Large intestine (tissue), 3 donors: ENCODE results near the gene PARL. TPM values are rescaled to one million over a fixed set of nuclear protein-coding genes. Genes with fewer than 3 reads are reported as not detected.
"Not testable (repeated sequence)": the region's sequence is repeated elsewhere in the genome, so short reads cannot be mapped to it uniquely, and the experiment has no call there.

Source experiments
- DNase-seq, 2 donors: peaks; one replicate each; pipeline versions ENCODE4 v3.0.0 to v3.0.0-alpha.2; 2013
- H3K27ac ChIP-seq: one replicate; pipeline ENCODE4 v1.5.1; 2013; ENCODE audit warnings: low read length
- H3K27me3 ChIP-seq: 2 replicates; pipeline ENCODE4 v1.6.1; 2013; ENCODE audit warnings: low read length; ENCODE audit not compliant: control insufficient read depth, insufficient read depth
- H3K36me3 ChIP-seq: 2 replicates; pipeline ENCODE4 v1.6.1; 2013; ENCODE audit warnings: low read length; ENCODE audit not compliant: control insufficient read depth, insufficient read depth
- H3K4me1 ChIP-seq: one replicate; pipeline ENCODE4 v1.6.1; 2013; ENCODE audit warnings: low read length; ENCODE audit not compliant: control insufficient read depth, insufficient read depth
- H3K4me3 ChIP-seq: one replicate; pipeline ENCODE4 v1.5.1; 2013; ENCODE audit warnings: low read length
- H3K9me3 ChIP-seq: one replicate; pipeline ENCODE4 v1.6.1; 2013; ENCODE audit warnings: mild to moderate bottlenecking, low read depth, low read length, moderate library complexity; ENCODE audit not compliant: control insufficient read depth
- WGBS: methylation state at CpG from one replicate; pipeline ENCODE4 v1.1.5; 2013; ENCODE audit warnings: low lambda C conversion rate; ENCODE audit not compliant: insufficient coverage; 5-methylcytosine and 5-hydroxymethylcytosine counted together
- polyA plus RNA-seq: library from polyadenylated mRNA; unstranded; fragments of 120-200 nt; gene quantifications from one replicate; pipeline ENCODE4 v1.2.1, GENCODE V29; 2013

Gene PARL
- polyA plus RNA-seq, 1 donor, result 42.1 TPM

GRCh38 chr3:183885766-183886165 lies 1.1 kb upstream of the PARL start:
- no peaks in the 10 kb centered on the region for H3K9me3 ChIP-seq
- H3K4me3 ChIP-seq, result no peak overlapping the region
- 88% methylated on average over 1 of the region's 10 CpGs for WGBS
- H3K27me3 ChIP-seq, result peaks cover 6% of the 10 kb centered on the region
- H3K27ac ChIP-seq, result no peak overlapping the region
- no peaks in the 10 kb centered on the region for H3K4me1 ChIP-seq
- DNase-seq, result no peak
- no peaks in the 10 kb centered on the region for H3K36me3 ChIP-seq

GRCh38 chr3:183884097-183884426 lies 618 bp downstream of the PARL start:
- Histone ChIP-seq H3K27ac (peak overlapping the region; percentile 77), H3K36me3 (no peaks in the 10 kb centered on the region), H3K27me3 (no peaks in the 10 kb centered on the region), H3K4me1 (no peaks in the 10 kb centered on the region), H3K9me3 (no peaks in the 10 kb centered on the region), H3K4me3 (peak overlapping the region; percentile 90)
- no CpG with 5 or more reads among the region's 9 CpGs for WGBS
- no peak for DNase-seq

DNA sequence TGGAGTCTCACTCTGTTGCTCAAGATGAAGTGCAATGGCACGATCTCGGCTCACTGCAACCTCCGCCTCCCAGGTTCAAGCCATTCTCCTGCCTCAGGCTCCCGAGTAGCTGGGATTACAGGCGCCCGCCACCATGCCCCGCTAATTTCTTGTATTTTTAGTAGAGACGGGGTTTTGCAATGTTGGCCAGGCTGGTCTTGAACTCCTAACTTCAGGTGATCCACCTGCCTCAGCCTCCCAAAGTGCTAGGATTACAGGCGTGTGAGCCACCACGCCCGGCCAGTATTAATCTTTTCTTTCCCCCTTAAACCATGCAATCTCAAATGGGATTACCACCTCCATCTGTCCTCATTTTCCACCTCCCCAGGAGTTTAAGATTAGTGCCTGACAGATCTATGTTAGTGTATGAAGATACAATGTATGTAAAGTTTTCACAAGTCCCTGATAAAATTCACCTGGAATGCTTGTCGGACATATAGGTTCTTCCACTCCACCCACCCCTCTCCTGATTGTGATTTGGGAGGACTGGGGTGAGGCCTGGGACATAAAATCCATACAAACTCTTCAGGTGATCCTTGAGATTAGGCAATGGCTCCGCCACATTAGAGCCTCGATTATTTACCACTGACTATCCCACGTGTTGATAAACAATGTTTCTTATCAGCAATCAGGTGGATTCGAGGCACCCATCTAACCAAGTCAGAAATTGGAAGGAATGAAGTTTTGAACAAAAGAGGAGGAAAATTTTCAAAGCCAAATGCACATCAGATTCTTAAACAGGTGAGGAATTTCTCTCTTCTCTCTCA lies 1.2 kb downstream of the PARL start:
- no peak for DNase-seq
- Histone ChIP-seq H3K27ac (peak overlapping the region; percentile 77), H3K4me3 (peak overlapping the region; percentile 90), H3K36me3 (no peaks in the 10 kb centered on the region), H3K4me1 (no peaks in the 10 kb centered on the region), H3K27me3 (no peaks in the 10 kb centered on the region), H3K9me3 (no peaks in the 10 kb centered on the region)
- no CpG with 5 or more reads among the region's 16 CpGs for WGBS

GRCh38 chr3:183880121-183880520 lies 4.6 kb downstream of the PARL start:
- H3K4me1 ChIP-seq, result no peaks in the 10 kb centered on the region
- no peak for DNase-seq
- WGBS, result 90% methylated on average over 3 of the region's 9 CpGs

DNA sequence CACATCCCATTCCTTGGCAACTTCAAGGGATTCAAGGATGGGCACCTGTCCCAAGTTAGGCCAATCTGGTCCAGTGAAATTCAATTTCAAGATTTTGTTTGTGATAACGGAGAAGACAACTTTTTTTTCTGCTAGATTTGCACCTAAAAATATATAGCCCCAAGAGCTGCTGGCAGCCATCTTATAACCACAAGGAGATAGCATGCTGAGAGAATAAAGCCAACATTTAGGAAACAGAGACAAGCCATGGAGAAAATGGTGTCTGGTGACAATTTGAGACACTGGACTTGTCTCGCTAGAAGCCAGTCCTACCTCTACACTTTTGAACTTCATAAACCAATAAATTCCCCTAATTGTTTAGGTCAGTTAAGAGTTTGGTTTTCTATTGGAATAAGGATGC lies 5.4 kb downstream of the PARL start:
- WGBS, result no CpG with 5 or more reads among the region's 2 CpGs
- Histone ChIP-seq H3K4me3 (no peak overlapping the region), H3K36me3 (no peaks in the 10 kb centered on the region), H3K9me3 (no peaks in the 10 kb centered on the region), H3K27ac (no peak overlapping the region), H3K4me1 (no peaks in the 10 kb centered on the region), H3K27me3 (no peaks in the 10 kb centered on the region)
- no peak for DNase-seq

More at GRCh38 chr3:183880121-183880520, 4.6 kb downstream of the PARL start:
- H3K27ac ChIP-seq, result no peak overlapping the region
- H3K27me3 ChIP-seq, result no peaks in the 10 kb centered on the region
- H3K36me3 ChIP-seq, result no peaks in the 10 kb centered on the region
- no peak overlapping the region for H3K4me3 ChIP-seq
- H3K9me3 ChIP-seq, result no peaks in the 10 kb centered on the region

GRCh38 chr3:183878071-183878470 lies 6.6 kb downstream of the PARL start:
- H3K4me1 ChIP-seq, result peaks cover 2% of the 10 kb centered on the region
- whole genome bisulfite sequencing, result no CpG with 5 or more reads among the region's 8 CpGs

GRCh38 chr3:183877227-183877626 lies 7.5 kb downstream of the PARL start:
- not testable (repeated sequence) for H3K4me3 ChIP-seq, H3K27me3 ChIP-seq, DNase-seq, H3K9me3 ChIP-seq, H3K36me3 ChIP-seq, H3K4me1 ChIP-seq, H3K27ac ChIP-seq
- WGBS, result 80% methylated on average over 1 of the region's 5 CpGs

More at GRCh38 chr3:183878071-183878470, 6.6 kb downstream of the PARL start:
- no peak overlapping the region for H3K27ac ChIP-seq
- no peak overlapping the region for H3K4me3 ChIP-seq
- no peak for DNase-seq
- H3K36me3 ChIP-seq, result no peaks in the 10 kb centered on the region
- H3K9me3 ChIP-seq, result no peaks in the 10 kb centered on the region
- no peaks in the 10 kb centered on the region for H3K27me3 ChIP-seq

- H3K4me1 ChIP-seq, result peaks cover 2% of the 10 kb centered on the region
- H3K27me3 ChIP-seq, result no peaks in the 10 kb centered on the region
- no peaks in the 10 kb centered on the region for H3K9me3 ChIP-seq
- no peaks in the 10 kb centered on the region for H3K36me3 ChIP-seq
- H3K4me3 ChIP-seq, result no peak overlapping the region
- no peak for DNase-seq
- H3K27ac ChIP-seq, result no peak overlapping the region
Observed at GRCh38 chr3:183875411-183875810, 9.3 kb downstream of the PARL start.

DNA sequence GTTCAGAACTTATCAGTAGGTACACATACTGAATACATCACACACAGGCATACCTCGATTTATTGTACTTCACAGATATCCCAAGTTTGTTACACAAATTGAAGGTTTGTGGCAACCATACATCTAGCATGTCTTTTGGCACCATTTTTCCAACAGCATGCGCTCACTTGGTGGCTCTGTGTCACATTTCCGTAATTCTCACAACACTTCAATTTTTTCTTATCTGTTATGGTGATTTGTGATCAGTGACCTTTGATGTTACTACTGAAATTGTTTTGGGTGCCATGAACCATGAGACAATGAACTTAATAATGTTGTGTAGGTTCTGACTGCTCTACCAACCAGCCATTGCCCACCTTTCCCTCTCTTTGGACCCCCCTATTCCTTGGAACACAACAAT lies 10.8 kb downstream of the PARL start:
- Histone ChIP-seq H3K4me3 (no peak overlapping the region), H3K4me1 (peaks cover 2% of the 10 kb centered on the region), H3K9me3 (no peaks in the 10 kb centered on the region), H3K36me3 (no peaks in the 10 kb centered on the region), H3K27me3 (no peaks in the 10 kb centered on the region), H3K27ac (no peak overlapping the region)
- peak; percentile 22 to 64 for DNase-seq
- no CpG with 5 or more reads among the region's 3 CpGs for WGBS

DNA sequence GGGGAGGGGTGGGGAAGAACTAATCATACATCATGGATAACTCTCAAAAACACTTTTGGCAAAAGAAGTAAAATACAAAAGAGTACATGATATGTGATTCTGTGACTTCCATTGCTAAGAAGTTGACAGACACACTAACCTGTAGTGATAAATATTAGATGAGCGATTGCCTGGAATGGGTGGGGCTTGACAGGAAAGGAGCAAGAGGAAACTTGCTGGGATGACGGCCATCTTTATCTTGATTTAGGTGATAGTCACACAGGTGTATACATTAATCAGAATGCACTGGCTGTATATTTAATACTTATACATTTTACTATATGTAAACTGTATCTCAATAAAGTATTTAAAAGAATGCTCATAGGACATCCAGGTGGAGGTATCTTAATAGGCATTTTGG lies 13.1 kb downstream of the PARL start:
- peaks cover 2% of the 10 kb centered on the region for H3K4me1 ChIP-seq
- WGBS, result no CpG with 5 or more reads among the region's 2 CpGs
- no peak for DNase-seq
- no peak overlapping the region for H3K4me3 ChIP-seq
- peaks cover 8% of the 10 kb centered on the region for H3K36me3 ChIP-seq
- no peaks in the 10 kb centered on the region for H3K9me3 ChIP-seq
- H3K27ac ChIP-seq, result no peak overlapping the region
- H3K27me3 ChIP-seq, result no peaks in the 10 kb centered on the region

GRCh38 chr3:183870563-183870962 lies 14.1 kb downstream of the PARL start:
- no peak overlapping the region for H3K27ac ChIP-seq
- H3K36me3 ChIP-seq, result peaks cover 13% of the 10 kb centered on the region
- H3K4me3 ChIP-seq, result no peak overlapping the region
- peaks cover 2% of the 10 kb centered on the region for H3K4me1 ChIP-seq
- no peaks in the 10 kb centered on the region for H3K9me3 ChIP-seq
- H3K27me3 ChIP-seq, result no peaks in the 10 kb centered on the region
- 94% methylated on average over 2 of the region's 3 CpGs for WGBS
- no peak for DNase-seq
